K562 (cell line): Measurements from ENCODE around the gene LYPLA2. TPM values are rescaled to one million over a fixed set of nuclear protein-coding genes. Genes with fewer than 3 reads are reported as not detected.

Experiments used
- ATAC-seq: fragments of 200-7000 bp; cut with Tn5 transposase; 3 replicates; pipeline ENCODE4 v1.9.1; 2020; ENCODE audit warnings: moderate library complexity
- BruUV-seq: library from RNA; stranded (reverse); fragments of 400-500 nt; replicated peaks from 2 replicates; lab custom pipeline; 2021; lab: Mats Ljungman, UMichigan
- CTCF ChIA-PET: fragments of 300-600 bp; formaldehyde crosslinking; extraction: SDS; loops from one replicate; lab custom pipeline; 2021; ENCODE audit warnings: low intra/inter-chr PET ratio; lab: Yijun Ruan, JAX
- POLR2A ChIA-PET: fragments of 300-600, 350-650 bp; sonication (Branson Sonifier 250); formaldehyde crosslinking; extraction: SDS; loops from one replicate; lab custom pipeline; 2021; ENCODE audit warnings: antibody characterized with exemption, inconsistent platforms; lab: Yijun Ruan, JAX
- DNase-seq, 4 experiments: peaks; one replicate each; pipeline versions ENCODE4 v3.0.0 to v3.0.0-alpha.2; 2011 to 2018; ENCODE audit warnings: low spot score in 3 of 4, mixed read lengths in 3 of 4; ENCODE audit errors: extremely low read depth in 1 of 4
- FAIRE-seq: peaks from 2 replicates; lab custom pipeline; 2011; peaks lifted over from hg19 to GRCh38; lab: Jason Lieb, UNC
- H2AFZ ChIP-seq: 2 replicates; pipeline ENCODE4 v1.6.0; 2011; ENCODE audit warnings: low read depth, low read length, control low read depth, inconsistent platforms
- H3K27ac ChIP-seq: fragments of 200-600 bp; 3 replicates; pipeline ENCODE4 v1.8.0; 2011; ENCODE audit warnings: low read depth, mild to moderate bottlenecking, control low read depth, inconsistent platforms, low read length, moderate library complexity, mixed read lengths; ENCODE audit errors: extremely low read depth
- H3K27me3 ChIP-seq, 2 experiments: fragments of 300-600 bp in 1 of 2; 2 replicates in 1 of 2; 3 replicates in 1 of 2; pipeline versions ENCODE4 v1.6.0 to v1.8.0; 2011; ENCODE audit warnings: inconsistent platforms in 2 of 2, low read length in 2 of 2, mild to moderate bottlenecking in 1 of 2, mixed read lengths in 1 of 2, moderate library complexity in 1 of 2; ENCODE audit not compliant: control insufficient read depth in 2 of 2, insufficient read depth in 2 of 2
- H3K36me3 ChIP-seq: fragments of 300-600 bp; 3 replicates; pipeline ENCODE4 v1.8.0; 2011; ENCODE audit warnings: mild to moderate bottlenecking, low read length, inconsistent platforms; ENCODE audit not compliant: control insufficient read depth, insufficient read depth
- H3K4me1 ChIP-seq, 2 experiments: fragments of 200-600 bp in 1 of 2; replicated peaks in 1 of 2; 2 replicates in 1 of 2; 3 replicates in 1 of 2; pipeline versions ENCODE4 v1.5.1 to v1.8.0; 2011; ENCODE audit warnings: inconsistent platforms in 2 of 2, low read length in 2 of 2, mild to moderate bottlenecking in 1 of 2, mixed read lengths in 1 of 2, moderate library complexity in 1 of 2; ENCODE audit not compliant: control insufficient read depth in 2 of 2, insufficient read depth in 2 of 2
- H3K4me2 ChIP-seq: 2 replicates; pipeline ENCODE4 v1.6.1; 2011; ENCODE audit warnings: low read length, control low read depth, inconsistent platforms, mixed read lengths; ENCODE audit not compliant: insufficient read depth
- H3K4me3 ChIP-seq: fragments of 200-600 bp; sonication (generic), shearing (Covaris generic); 2 replicates; pipeline ENCODE4 v1.5.1; 2016; ENCODE audit warnings: control low read depth, inconsistent platforms
- H3K79me2 ChIP-seq: fragments of 200-600 bp; 3 replicates; pipeline ENCODE4 v1.8.0; 2011; ENCODE audit warnings: low read length, inconsistent platforms; ENCODE audit not compliant: control insufficient read depth, insufficient read depth
- H3K9ac ChIP-seq, 2 experiments: 2 replicates each; pipeline versions ENCODE4 v1.6.0 to v1.6.1; 2011; ENCODE audit warnings: low read depth in 2 of 2, low read length in 2 of 2, control low read depth in 1 of 2, inconsistent platforms in 1 of 2, mild to moderate bottlenecking in 1 of 2, mixed read lengths in 1 of 2; ENCODE audit not compliant: insufficient read depth in 1 of 2
- H3K9me1 ChIP-seq: one replicate; pipeline ENCODE4 v1.6.0; 2011; ENCODE audit warnings: inconsistent platforms, mild to moderate bottlenecking, low read length, moderate library complexity; ENCODE audit not compliant: control insufficient read depth, insufficient read depth
- H3K9me3 ChIP-seq: replicated peaks from 2 replicates; pipeline ENCODE4 v1.5.1; 2011; ENCODE audit warnings: low read depth, low read length, inconsistent platforms; ENCODE audit not compliant: control insufficient read depth, insufficient read depth
- H4K20me1 ChIP-seq: replicated peaks from 2 replicates; pipeline ENCODE4 v1.6.1; 2011; ENCODE audit warnings: low read length, inconsistent platforms, mixed read lengths; ENCODE audit not compliant: control insufficient read depth, insufficient read depth
- HMBOX1 ChIP-seq: sonication (generic); IDR thresholded peaks from 2 replicates; pipeline ENCODE4 v1.6.1; 2016
- KDM5B ChIP-seq: fragments of 200-600 bp; sonication (generic); IDR thresholded peaks from 2 replicates; pipeline ENCODE4 v1.6.1; 2012; ENCODE audit warnings: low read depth, mild to moderate bottlenecking, moderate library complexity, low read length, control low read depth, inconsistent platforms; ENCODE audit not compliant: insufficient replicate concordance
- MCM3 ChIP-seq: fragments of 450-650 bp; IDR thresholded peaks from 2 replicates; pipeline ENCODE4 v1.6.1; 2016
- POLR2G ChIP-seq: fragments of 200-400 bp; formaldehyde crosslinking; IDR thresholded peaks from 2 replicates; pipeline ENCODE4 v1.6.1; 2017; ENCODE audit warnings: low read depth, mild to moderate bottlenecking, antibody characterized with exemption, low read length, moderate library complexity
- PTRF ChIP-seq: fragments of 450-650 bp; IDR thresholded peaks from 2 replicates; pipeline ENCODE4 v1.6.1; 2016; ENCODE audit warnings: mild to moderate bottlenecking, missing genetic modification characterization, missing compliant biosample characterization
- RBFOX2 ChIP-seq: fragments of 200-400 bp; formaldehyde crosslinking; IDR thresholded peaks from 2 replicates; pipeline ENCODE4 v1.6.1; 2017; ENCODE audit warnings: low read depth, mild to moderate bottlenecking, low read length, moderate library complexity
- RBM22 ChIP-seq: fragments of 200-400 bp; formaldehyde crosslinking; IDR thresholded peaks from 2 replicates; pipeline ENCODE4 v1.6.1; 2018; ENCODE audit warnings: low read length, low read depth; ENCODE audit not compliant: poor library complexity, severe bottlenecking
- TEAD4 ChIP-seq, 2 experiments: sonication (generic) in 1 of 2; formaldehyde crosslinking in 1 of 2; IDR thresholded peaks; 2 replicates each; pipeline versions ENCODE4 v1.6.1 to v1.8.0; 2012 to 2022; ENCODE audit warnings: borderline replicate concordance in 1 of 2, inconsistent platforms in 1 of 2, low read length in 1 of 2, mild to moderate bottlenecking in 1 of 2, missing genetic modification reagents in 1 of 2
- ZKSCAN3 ChIP-seq: fragments of 250-450 bp; sonication (Bioruptor Pico); IDR thresholded peaks from 2 replicates; pipeline ENCODE4 v1.4.0; 2020
- ZNF124 ChIP-seq: sonication (generic); formaldehyde crosslinking; IDR thresholded peaks from 2 replicates; pipeline ENCODE4 v1.8.1; 2022; ENCODE audit warnings: missing genetic modification reagents
- ZNF609 ChIP-seq: sonication (generic); formaldehyde crosslinking; IDR thresholded peaks from 2 replicates; pipeline ENCODE4 v1.8.1; 2023; ENCODE audit warnings: missing genetic modification reagents, mild to moderate bottlenecking, borderline replicate concordance
- WGBS: fragments of 100-300 bp; shearing (Covaris generic); methylation state at CpG from one replicate; pipeline ENCODE4 v1.1.6; 2016; ENCODE audit warnings: low coverage, mixed read lengths; ENCODE audit not compliant: insufficient coverage; ENCODE audit errors: missing lambda C conversion rate; 5-methylcytosine and 5-hydroxymethylcytosine counted together
- in situ Hi-C: fragments of 300-500 bp; cut with MboI; formaldehyde crosslinking; loops from 4 replicates; pipeline ENCODE4 v1.15.0; 2018; ENCODE audit warnings: inconsistent platforms, mixed read lengths
- intact Hi-C: fragments of 100-400 bp; cut with micrococcal nuclease; formaldehyde crosslinking; loops from 2 replicates; pipeline ENCODE4 v1.14.2; 2022
- polyA plus RNA-seq, 8 experiments: library from polyadenylated mRNA; depleted of rRNA in 4 of 8; stranded (reverse) in 5 of 8; unstranded in 3 of 8; fragments of >200 nt; fragmentation: Nextera tagmentation in 2 of 8; fragmentation: Illumina TruSeq in 1 of 8; extraction: Ambion mirVana in 2 of 8; extraction: Trizol in 1 of 8; gene quantifications; 2 replicates each; pipeline versions ENCODE4 v1.2.1 to v1.2.3, GENCODE V29; 2011 to 2014; ENCODE audit warnings: inconsistent platforms in 1 of 8, missing spikeins in 1 of 8
- total RNA-seq, 7 experiments: library from RNA; depleted of rRNA in 6 of 7; stranded (reverse); fragments of >200 nt in 6 of 7; fragmentation: Illumina TruSeq in 2 of 7; extraction: Trizol in 2 of 7; gene quantifications; 2 replicates each; pipeline versions ENCODE4 v1.2.1 to v1.2.3, GENCODE V29; 2011 to 2021; ENCODE audit warnings: low replicate concordance in 1 of 7

The LYPLA2 gene
- total and polyA plus RNA-seq, 9 of the 15 experiments (the other 6 are each of a cell fraction or from before 2014, with no cell fraction given): 3.9 to 128 (median 60.1) TPM

- TF ChIP-seq ZNF609 (CRISPR knock-in tag): no peak
- TF ChIP-seq ZKSCAN3: no peak
- no peak for TF ChIP-seq PTRF (tag)
Measured at GRCh38 chr1:23791516-23792047, 637 bp downstream of the LYPLA2 start (continued).

GRCh38 chr1:23792151-23792945 lies 1.4 kb downstream of the LYPLA2 start:
- H4K20me1 ChIP-seq: peaks cover 3% of the 10 kb centered on the region; the same call in 1 of the 2 replicates
- DNase-seq (no peak), ATAC-seq (no peak), FAIRE-seq (no peak)
- 64% methylated on average over 18 of the region's 19 CpGs for WGBS
- H3K9me1 ChIP-seq: no peaks in the 10 kb centered on the region
- ChIA-PET POLR2A (interaction anchor here (0.6 to 10.2 kb wide), 7 partner anchors 8 to 97 kb away, joined by 3 to 197 read pairs (median 11); partner anchors contain the start of genes GALE and PITHD1), CTCF (no interaction called here)
- intact Hi-C loops: no loop called here
- peaks cover 31 to 52% of the 10 kb centered on the region in 2 experiments for H3K4me1 ChIP-seq
- TF ChIP-seq POLR2G (peak; percentile 68), KDM5B (peak; percentile 28), TEAD4 (IDR thresholded peaks at IDR 0.05; ENCODE audit: low read length) (no peak), TEAD4 (CRISPR knock-in tag; IDR thresholded peaks at IDR 0.05; ENCODE audit: borderline replicate concordance) (0 out of 2 replicates have a peak, but pooled peaks have one; percentile 42), HMBOX1 (no peak), ZNF124 (CRISPR knock-in tag) (no peak), RBFOX2 (peak; percentile 62), RBM22 (peak; percentile 8), MCM3 (no peak)
- peak overlapping the region; percentile 98 for H3K4me2 ChIP-seq
- peak overlapping the region; percentile 58 for H3K4me3 ChIP-seq
- BruUV-seq: no TSS peak
- in situ Hi-C loops: no loop called here
- peak overlapping the region; percentile 39 to 92; a peak in 3 of 4 replicates for H3K9ac ChIP-seq
- no peaks in the 10 kb centered on the region for H3K9me3 ChIP-seq
- H3K27ac ChIP-seq: peak overlapping the region; percentile 47
- no peak overlapping the region for H2AFZ ChIP-seq
- H3K36me3 ChIP-seq: peaks cover 60% of the 10 kb centered on the region
- no peaks in the 10 kb centered on the region for H3K27me3 ChIP-seq
- peaks cover 29% of the 10 kb centered on the region for H3K79me2 ChIP-seq
